HG03460 (cell line): ENCODE data around the gene SLC29A3.
"Not testable (repeated sequence)": the region's sequence is repeated elsewhere in the genome, so short reads cannot be mapped to it uniquely, and the experiment has no call there.

Experiments used
- ATAC-seq: cut with Tn5 transposase; IDR thresholded peaks from one replicate; pipeline ENCODE4 v1.9.1; 2021; ENCODE audit not compliant: unreplicated experiment

SLC29A3 gene

DNA sequence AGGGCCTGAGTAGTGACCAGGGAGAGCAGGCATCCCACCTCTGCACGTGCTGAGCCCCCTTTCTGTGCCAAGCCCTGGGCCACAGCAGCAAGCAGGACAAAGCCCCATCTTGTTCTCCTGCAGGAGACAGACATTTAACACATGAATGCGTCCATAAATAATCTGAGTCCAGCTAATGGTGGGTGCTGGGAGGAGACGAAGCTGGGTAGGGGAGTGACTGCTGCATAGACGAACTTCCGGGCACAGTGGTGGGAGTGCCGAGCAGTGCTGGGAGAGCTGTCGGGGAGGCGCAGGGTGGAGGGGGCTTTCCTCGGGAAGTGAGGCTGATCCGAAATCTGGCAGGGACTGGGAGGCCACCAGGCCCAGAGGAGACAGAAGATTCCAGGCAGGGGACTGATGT lies 35.2 kb upstream of the SLC29A3 start:
- no peak for ATAC-seq

DNA sequence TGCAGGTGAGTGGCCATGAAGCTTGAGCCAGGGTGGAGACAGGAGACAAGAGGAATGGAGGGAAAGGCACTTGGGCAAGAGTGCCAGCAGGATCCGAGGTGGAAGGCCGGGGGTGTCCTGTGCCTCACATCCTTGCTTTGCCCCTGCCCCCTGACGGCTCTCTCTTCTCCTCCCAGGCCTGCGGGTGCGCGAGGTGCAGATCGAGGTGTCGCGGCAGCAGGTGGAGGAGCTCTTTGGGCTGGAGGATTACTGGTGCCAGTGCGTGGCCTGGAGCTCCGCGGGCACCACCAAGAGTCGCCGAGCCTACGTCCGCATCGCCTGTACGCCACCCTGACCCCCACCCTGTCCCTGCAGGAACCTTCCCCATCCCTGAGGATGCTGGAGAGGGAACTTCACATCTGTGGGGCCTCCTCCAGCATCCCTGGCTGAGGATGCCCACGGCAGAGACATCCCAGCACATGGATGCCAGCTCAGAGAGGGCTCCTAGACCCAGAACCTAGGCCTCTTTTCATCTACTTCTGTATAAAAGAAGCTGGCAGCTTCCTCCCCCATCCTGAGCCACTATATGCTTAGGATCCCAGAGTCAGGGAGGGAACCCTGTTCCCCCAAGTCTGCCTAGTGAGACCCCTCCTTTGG lies 34.4 kb upstream of the SLC29A3 start:
- no peak for ATAC-seq

DNA sequence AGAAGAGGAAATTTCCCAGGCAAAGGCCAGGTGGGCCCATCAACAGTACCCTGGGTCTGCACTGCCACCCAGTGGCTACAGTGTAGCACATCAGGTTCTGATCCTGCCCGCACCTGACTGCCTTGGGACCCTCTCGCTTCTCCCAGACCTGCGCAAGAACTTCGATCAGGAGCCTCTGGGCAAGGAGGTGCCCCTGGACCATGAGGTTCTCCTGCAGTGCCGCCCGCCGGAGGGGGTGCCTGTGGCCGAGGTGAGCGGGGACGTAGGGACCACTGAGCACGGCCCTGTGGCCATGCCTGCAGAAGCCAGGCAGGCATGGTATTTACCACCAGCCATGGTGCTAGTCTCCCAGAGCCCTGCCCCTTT lies 33.9 kb upstream of the SLC29A3 start:
- ATAC-seq: no peak

GRCh38 chr10:71285986-71286385 lies 33.1 kb upstream of the SLC29A3 start:
- no peak for ATAC-seq

- no peak for ATAC-seq
Measured at GRCh38 chr10:71286521-71287294, 32.4 kb upstream of the SLC29A3 start.

DNA sequence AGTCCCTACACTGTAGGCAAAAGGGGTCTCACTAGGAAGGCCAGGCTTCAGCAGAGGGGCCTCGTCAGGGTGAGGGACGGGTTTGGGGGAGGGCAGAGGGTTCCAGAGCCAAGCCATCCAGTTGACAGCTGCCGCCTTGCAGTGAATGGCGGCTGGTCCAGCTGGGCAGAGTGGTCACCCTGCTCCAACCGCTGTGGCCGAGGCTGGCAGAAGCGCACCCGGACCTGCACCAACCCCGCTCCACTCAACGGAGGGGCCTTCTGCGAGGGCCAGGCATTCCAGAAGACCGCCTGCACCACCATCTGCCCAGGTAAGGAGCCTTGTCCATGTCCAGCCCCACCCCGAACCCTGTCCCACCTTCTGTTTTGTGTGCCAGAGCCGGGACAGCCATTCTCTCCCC lies 31.6 kb upstream of the SLC29A3 start:
- no peak for ATAC-seq

DNA sequence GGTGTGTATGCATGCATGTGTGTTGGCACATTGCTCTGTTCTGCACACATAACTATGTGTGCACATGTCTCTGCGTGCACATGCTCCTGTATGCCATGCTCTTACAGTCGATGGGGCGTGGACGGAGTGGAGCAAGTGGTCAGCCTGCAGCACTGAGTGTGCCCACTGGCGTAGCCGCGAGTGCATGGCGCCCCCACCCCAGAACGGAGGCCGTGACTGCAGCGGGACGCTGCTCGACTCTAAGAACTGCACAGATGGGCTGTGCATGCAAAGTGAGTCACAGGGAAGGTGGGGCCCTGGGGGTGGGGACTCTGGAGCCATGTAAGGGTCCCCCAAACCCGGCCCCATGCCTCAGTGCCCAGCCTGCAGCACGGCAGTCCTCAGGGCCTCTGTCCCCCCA lies 30.6 kb upstream of the SLC29A3 start:
- ATAC-seq: no peak

DNA sequence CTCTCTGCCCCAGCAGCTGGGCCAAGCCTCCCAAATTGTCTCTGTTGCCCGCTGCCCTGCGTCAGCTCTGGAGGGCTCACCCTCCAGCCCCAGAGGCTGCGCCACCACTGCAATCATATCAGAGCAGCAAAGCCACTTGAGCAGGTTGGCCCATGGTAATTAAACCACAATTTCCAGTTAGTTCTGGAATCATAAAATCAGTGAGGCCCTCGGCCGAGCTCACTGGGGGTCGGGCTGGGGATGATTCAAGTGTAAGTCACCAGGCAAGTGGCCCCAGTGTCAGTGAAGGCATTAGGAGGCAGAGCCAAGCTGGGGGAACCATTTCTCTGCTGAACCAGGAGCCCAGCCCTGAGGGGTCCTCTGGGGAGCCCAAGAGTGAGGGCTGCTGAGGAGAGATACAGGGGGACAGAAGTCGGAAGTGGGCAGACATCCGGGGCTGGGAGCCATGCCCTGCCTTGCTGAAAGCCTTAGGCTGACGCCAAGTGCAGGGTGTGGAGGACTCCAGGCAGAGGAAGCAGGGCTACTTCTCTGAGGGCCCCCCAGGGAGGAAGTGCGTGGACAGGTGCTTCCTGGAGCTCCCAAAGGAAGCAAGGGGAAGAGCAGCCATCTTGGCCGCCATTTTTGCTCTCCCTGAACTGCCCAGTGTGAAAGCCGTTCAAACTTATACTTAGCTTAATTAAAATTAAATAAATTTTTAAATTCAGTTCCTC lies 29.5 kb upstream of the SLC29A3 start:
- no peak for ATAC-seq

DNA sequence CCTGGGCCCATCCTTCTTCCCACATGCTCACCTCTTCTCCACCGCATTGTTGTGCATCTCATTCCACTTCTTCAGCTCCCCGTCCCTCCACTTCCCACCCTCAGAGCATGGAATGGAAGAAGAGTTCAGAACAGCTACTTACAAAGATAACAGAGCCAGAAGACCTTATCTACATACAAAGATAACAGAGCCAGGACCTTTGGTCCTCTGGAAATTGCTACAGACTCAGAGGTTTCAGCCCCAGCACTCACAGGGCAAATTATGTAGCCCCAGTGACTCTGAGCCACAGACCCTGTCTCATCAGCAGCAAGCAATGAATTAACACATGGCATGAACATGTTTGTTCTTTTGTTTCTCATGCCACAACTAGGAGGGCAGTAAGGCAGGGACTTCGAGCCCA lies 28.7 kb upstream of the SLC29A3 start:
- no peak for ATAC-seq

DNA sequence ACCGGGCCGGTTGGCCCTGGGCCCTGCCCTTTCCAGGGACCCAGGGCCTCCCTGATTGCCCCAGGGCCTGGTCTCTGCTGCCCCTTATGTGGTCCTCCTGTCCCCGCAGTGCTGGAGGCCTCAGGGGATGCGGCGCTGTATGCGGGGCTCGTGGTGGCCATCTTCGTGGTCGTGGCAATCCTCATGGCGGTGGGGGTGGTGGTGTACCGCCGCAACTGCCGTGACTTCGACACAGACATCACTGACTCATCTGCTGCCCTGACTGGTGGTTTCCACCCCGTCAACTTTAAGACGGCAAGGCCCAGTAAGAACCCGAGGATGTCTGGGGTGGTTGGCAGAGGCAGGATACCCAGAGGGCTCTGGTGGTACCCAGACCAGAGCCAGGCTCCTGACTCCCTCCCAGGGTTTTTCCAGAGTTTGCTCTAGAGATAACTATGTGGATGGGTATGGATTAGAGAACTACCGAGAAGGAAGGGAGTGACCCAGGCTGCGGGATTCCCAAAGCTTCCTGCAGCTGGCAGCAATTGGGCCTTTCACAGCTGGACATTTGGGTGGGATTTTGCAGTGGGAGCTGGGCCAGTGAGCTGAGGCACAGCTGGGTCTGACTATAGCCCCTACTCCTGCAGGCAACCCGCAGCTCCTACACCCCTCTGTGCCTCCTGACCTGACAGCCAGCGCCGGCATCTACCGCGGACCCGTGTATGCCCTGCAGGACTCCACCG lies 28.1 kb upstream of the SLC29A3 start:
- ATAC-seq: no peak

GRCh38 chr10:71291528-71291900 lies 27.5 kb upstream of the SLC29A3 start:
- ATAC-seq: no peak

DNA sequence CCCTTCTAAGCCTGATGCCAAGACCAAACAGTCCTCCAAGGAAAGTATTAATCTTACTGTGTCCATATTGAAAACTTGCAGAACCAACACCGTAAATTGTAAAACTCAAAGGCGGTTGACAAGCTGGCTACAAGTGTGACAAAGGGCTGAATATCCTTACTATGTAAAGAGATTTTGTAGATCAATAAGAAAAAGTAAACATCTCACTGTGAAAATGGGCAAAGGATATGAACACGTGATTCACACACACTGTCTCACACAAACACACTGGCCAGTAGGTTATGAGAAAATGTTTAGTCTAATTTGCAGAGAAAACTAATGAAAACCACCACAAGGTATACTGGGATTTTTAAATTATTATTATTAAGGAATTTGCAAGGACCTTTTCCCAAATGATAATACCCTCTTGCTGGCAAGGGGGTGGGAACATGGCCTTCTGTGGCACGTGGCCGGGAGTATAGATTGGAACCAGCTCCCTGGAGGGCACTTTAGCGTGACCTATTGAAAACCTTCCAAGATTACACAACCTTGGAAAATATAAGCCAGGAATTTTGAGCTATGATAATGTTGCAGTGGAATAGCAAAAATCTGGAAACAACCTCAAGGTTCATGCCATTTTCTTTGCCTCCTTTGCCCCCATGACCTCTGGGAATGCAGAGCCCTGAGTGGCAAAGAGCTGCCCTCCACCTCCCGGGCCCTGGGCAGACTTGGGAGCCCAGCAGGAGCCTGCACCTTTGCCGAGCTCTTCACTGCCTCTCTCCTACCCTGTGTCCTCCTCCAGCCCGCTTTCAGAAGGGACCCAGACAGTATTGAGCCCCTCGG lies 26.2 kb upstream of the SLC29A3 start:
- ATAC-seq: no peak

DNA sequence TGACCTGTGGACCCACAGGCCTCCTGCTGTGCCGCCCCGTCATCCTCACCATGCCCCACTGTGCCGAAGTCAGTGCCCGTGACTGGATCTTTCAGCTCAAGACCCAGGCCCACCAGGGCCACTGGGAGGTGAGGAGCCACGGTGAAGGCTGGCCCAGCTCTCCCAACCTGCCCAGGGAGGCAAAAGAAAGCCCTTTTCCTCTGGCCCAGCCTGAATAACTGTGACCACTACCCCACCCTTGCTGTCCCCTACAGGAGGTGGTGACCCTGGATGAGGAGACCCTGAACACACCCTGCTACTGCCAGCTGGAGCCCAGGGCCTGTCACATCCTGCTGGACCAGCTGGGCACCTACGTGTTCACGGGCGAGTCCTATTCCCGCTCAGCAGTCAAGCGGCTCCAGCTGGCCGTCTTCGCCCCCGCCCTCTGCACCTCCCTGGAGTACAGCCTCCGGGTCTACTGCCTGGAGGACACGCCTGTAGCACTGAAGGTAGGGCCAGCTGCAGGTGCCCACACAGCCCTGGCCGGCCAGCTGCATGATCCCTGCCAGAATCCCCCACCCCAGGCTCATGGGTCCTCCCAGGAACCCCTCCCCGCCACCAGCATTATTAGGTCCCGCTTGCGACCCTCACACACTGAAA lies 25.5 kb upstream of the SLC29A3 start:
- ATAC-seq: no peak

DNA sequence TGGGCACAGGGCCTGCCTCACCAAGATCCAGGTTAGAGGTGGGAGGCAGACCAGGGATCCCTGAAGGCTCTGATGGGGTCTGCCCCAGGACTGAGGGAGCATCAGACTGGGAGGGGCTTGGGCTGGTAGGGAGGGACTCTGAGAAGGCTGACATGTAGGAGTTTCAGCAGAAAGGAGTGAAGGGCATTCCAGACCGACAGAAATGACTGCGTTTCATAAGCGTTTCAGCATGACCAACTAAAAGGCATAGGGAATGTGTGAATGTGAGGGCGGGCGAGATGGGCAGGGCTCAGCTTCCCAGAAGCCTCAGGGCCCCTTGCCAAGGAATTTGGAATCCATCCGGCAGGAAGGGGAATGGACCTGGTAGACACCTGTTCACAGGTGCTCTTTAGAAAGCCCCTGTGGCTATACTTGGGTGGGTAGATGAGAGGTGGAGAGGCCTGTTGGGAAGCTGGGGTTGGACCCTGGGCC lies 24.9 kb upstream of the SLC29A3 start:
- ATAC-seq: no peak

GRCh38 chr10:71294856-71295255 lies 24.2 kb upstream of the SLC29A3 start:
- no peak for ATAC-seq

DNA sequence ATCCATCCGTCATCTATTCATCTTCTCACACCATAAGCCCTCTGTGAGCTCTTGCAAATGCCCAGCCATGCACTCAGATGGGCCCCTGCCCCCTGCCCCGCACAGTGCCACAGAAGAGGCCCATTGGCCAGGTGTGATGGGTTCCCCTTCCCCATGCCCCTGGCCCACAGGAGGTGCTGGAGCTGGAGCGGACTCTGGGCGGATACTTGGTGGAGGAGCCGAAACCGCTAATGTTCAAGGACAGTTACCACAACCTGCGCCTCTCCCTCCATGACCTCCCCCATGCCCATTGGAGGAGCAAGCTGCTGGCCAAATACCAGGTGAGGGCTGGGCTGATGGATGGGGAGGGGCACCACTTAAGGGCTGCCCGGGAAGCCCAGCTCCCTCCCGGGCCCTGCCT lies 23.4 kb upstream of the SLC29A3 start:
- no peak for ATAC-seq

GRCh38 chr10:71296086-71296485 lies 23.0 kb upstream of the SLC29A3 start:
- ATAC-seq: no peak

DNA sequence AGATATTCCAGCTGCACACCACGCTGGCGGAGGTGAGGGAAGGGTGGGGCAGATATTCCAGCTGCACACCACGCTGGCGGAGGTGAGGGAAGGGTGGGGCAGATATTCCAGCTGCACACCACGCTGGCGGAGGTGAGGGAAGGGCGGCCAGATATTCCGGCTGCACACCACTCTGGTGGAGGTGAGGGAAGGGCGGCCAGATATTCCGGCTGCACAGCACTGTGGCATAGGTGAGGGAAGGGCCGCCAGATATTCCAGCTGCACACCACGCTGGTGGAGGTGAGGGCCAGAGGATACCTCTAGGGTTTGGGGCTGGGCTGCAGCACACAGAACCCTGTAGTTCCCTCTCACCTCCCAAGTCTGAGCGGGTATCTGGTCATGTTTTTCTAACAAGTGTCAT lies 22.2 kb upstream of the SLC29A3 start:
- not testable (repeated sequence) for ATAC-seq

GRCh38 chr10:71297343-71297742 lies 21.7 kb upstream of the SLC29A3 start:
- ATAC-seq: no peak
